Keratinocyte (primary cell): ENCODE measurements around the gene ATP11A.
"Not testable (repeated sequence)": the region's sequence is repeated elsewhere in the genome, so short reads cannot be mapped to it uniquely, and the experiment has no call there.

Experiments
- CTCF ChIP-seq, 3 experiments: IDR thresholded peaks in 1 of 3; conservative IDR thresholded peaks in 1 of 3; optimal IDR thresholded peaks in 1 of 3; 2 replicates in 2 of 3; 3 replicates in 1 of 3; pipeline versions ENCODE3 to v1.5.1; 2011; ENCODE audit warnings: low read length in 3 of 3, mild to moderate bottlenecking in 3 of 3, moderate library complexity in 2 of 3, control low read depth in 1 of 3, inconsistent platforms in 1 of 3; ENCODE audit not compliant: insufficient read depth in 2 of 3; ENCODE audit errors: extremely low read depth in 1 of 3
- EZH2 ChIP-seq: IDR thresholded peaks from one replicate; pipeline ENCODE4 v1.6.1; 2012; ENCODE audit warnings: inconsistent platforms, mild to moderate bottlenecking, low read length, moderate library complexity

DNA sequence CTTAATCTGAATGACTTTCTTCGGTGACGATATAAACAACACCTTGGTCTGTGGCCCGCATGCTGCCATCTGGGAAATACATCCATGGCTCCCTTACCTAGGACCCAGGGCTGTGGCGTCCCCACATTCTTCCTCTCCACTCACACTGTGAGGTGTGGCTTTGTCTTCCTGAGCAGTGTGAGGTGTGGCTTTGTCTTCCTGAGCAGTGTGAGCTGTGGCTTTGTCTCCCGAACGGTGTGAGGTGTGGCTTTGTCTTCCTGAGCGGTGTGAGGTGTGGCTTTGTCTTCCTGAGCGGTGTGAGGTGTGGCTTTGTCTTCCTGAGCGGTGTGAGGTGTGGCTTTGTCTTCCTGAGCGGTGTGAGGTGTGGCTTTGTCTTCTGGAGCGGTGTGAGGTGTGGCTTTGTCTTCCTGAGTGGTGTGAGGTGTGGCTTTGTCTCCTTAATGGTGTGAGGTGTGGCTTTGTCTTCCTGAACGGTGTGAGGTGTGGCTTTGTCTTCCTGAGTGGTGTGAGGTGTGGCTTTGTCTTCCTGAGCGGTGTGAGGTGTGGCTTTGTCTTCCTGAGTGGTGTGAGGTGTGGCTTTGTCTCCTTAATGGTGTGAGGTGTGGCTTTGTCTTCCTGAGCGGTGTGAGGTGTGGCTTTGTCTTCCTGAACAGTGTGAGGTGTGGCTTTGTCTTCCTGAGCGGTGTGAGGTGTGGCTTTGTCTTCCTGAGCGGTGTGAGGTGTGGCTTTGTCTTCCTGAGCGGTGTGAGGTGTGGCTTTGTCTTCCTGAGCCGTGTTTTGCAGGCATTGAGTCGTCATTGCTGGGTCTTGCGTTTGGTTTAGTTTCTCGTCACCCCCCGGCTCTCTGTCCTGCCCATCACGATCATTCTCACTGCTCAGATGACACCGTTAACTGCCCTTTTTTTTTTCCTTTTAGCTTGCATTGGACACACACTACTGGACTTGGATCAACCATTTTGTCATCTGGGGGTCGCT lies 183.1 kb downstream of the ATP11A start:
- not testable (repeated sequence) for TF ChIP-seq CTCF (optimal IDR thresholded peaks at IDR 0.05 in 1 of 3, IDR thresholded peaks at IDR 0.05 in 1 of 3, conservative IDR thresholded peaks at IDR 0.05 in 1 of 3; ENCODE audit: extremely low read depth in 1 of 3, insufficient read depth in 2 of 3, low read length in 3 of 3); EZH2
